Stimulated activated CD8-positive, alpha-beta memory T cell treated with anti-CD3 and anti-CD28 coated beads, Interleukin-12 subunit alpha, Interleukin-12 subunit beta, amount 100 ng/mL, for 1 hour (primary cell): ENCODE measurements around the gene RPL37.
"Not testable (repeated sequence)": the region's sequence is repeated elsewhere in the genome, so short reads cannot be mapped to it uniquely, and the experiment has no call there.

ENCODE experiments used
- DNase-seq: peaks from one replicate; pipeline ENCODE4 v3.0.0-alpha.2; 2020; ENCODE audit warnings: low read depth

Gene RPL37

DNA sequence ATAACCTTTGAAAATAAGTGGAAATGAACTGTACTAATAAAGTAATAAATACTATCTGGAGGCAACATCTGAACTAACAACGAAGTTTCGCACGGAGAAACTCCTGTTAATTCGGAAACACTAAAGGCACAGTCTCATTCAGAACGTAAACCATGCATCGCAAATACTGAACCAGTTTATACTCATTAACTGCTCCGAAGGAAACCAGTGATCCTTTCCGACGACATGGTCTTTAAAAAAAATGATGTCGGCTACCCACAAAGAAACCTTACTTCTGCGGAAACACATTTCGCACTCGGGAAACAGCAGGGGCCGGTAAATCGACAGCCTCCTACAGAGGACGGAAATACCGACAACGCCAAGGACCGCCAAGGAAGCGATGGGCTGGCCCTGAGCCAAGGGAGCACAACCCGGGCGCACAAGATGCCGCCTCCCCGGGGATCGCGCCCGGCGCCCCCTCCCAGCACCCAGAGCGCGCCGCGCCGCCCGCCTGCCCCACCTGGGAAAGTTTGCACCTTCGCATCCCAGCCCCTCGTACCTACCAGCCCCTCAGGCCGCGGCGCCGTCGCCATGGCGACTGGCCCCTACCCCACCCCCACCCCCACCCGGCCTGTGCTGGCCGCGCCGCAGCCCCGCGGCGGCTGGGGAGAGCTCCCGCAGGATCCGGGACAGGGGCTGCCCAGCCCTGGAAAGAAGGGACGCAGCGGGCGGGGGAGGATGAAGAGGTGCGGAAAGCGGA, 37.6 kb downstream of the RPL37 start:
- DNase-seq = peak; percentile 55

DNA sequence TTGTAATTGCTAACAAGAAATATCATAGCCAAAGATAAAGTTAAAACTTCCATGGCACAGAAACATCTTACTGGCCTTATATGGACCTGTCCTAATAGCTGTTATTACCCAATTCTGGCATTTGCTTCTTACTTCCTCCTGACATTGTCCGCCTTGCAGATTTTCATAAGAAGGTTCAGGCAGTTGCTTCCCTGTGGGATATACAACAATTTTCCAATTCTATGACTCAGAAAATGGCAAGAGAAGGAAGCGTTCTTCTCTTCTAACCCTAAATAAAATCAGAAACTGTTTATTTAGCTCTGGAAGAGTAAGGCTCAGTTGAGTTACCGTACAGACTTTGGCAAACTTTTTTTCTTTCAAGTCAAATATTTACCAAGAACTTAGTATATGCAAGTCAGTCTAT, 38.5 kb downstream of the RPL37 start:
- DNase-seq = no peak

DNA sequence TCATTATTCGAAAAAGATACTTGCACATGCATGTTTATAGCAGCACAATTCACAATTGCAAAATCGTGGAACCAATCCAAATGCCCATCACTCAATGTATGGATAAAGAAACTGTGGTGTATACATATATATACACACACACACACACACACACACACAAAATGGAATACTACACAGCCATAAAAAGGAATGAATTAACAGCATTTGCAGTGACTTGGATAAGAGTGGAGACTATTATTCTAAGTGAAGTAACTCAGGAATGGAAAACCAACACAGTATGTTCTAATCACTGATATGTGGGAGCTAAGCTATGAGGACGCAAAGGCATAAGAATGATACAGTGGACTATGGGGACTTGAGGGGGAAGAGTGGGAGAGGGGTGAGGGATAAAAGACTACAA, 40.1 kb downstream of the RPL37 start:
- not testable (repeated sequence) for DNase-seq

DNA sequence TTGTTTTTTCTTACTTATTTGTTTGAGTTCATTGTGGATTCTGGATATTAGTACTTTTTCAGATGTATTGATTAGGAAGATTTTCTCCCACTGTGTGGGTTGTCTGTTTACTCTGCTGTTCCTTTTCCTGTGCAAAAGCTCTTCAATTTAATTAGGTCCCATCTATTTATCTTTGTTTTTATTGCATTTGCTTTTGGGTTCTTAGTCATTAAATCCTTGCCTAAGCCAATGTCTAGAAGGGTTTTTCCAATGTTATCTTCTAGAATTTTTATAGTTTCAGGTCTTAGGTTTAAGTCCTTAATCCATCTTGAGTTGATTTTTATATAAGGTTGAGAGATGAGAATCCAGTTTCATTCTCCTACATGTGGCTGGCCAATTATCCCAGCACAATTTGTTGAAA, 40.7 kb downstream of the RPL37 start:
- not testable (repeated sequence) for DNase-seq

DNA sequence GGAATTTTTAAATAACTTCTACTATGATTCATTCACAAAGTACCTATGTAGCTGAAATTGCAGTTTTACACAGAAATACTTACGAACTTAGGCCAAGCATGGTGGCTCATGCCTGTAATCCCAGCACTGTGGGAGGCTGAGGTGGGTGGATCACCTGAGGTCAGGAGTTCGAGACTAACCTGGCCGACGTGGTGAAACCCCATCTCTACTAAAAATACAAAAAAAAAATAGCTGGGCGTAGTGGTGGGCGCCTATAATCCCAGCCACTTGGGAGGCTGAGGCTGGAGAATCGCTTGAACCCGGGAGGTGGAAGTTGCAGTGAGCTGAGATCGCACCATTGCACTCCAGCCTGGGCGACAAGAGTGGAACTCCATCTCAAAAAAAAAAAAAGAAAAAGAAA, 42.3 kb downstream of the RPL37 start:
- not testable (repeated sequence) for DNase-seq

DNA sequence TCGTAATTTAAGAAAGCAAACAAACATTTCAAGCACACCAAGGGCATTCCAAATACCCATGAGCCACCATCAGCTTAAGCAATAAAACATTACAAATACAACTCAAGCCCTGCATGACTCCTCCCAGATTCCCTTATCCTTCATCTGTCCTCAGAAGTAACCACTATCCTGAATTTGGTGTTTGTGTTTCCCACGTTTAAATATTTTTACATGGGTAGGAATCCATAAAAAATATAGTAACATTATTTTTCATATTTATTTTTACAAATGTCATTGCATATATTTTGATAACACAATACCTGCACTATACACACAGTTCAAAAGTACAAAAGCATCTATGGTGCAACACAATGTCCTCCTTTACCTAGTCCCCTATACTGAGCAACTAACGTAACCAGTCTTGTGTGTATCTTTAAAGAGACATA, 43.3 kb downstream of the RPL37 start:
- DNase-seq = no peak

DNA sequence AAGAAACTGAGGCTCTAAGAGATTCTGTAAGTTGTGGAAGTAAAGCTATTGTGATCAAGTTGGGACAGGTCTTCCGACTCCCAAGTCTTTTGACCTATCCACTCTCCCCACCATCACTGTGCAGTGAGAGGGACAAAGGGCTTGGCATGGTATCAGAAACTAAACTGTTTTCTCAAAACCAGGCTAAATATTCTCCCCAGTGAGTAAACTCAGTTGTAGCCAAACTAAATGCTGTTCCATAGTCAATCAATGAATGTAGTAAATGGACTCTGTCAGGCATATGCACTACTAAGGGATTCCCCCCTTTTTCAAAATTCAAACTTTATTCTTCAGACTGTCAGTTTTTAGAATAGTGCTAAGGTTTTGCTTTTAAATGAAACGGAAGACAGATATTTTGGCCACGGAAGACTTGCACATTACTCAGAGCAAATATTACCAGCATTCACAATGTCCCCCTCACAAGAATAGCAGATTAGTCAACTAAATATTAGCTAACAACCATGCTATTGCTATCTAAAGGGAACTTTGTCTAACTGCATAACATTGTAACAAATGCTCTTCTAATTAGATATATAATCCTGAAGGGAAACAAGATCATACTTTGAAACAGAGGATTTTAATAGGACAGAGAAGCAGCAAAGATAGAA, 44.0 kb downstream of the RPL37 start:
- no peak for DNase-seq

DNA sequence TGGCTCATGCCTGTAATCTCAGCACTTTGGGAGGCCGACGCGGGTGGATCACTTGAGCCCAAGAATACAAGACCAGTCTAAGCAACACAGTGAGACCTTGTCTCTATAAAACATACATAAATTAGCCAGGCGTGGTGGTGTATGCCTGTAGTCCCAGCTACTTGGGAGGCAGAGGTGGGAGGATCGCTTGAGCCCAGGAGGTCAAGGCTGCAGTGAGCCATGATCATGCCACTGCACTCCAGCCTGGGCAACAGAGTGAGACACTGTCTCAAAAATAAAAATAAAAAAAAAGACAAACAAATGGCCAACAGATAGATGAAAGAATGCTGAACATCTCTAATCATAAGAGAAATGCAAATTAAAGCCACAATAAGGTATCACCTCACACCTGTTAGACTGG, 46.1 kb downstream of the RPL37 start:
- not testable (repeated sequence) for DNase-seq

DNA sequence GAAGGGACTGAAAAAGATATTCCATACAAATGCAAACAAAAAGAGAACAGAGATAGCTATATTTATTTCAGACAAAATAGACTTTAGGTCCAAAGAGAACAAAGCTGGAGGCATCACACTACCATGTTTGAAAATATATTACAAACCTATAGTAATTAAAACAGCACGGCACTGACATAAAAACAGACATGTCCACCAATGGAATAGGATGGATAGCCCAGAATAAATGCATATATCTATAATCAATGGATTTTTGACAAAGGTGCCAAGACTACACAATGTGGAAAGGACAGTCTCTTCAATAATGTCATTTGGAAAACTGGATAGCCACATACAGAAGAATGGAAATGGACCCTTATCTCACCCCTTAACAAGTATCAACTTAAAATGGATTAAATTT, 47.0 kb downstream of the RPL37 start:
- DNase-seq = no peak

DNA sequence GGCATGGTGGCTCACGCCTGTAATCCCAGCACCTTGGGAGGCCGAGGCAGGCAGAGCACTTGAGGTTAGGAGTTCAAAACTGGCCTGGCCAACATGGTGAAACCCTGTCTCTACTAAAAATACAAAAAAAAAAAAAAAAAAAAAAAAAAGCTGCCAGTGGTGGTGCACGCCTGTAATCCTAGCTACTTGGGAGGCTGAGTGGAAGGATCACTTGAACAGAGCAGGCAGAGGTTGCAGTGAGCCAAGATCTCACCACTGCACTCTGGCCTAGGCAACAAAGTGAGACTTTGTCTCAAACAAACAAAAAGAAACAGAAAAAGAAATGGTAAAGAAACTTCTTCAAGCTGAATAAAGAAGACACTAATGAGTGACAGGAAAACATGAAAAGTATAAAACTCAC, 48.4 kb downstream of the RPL37 start:
- not testable (repeated sequence) for DNase-seq

DNA sequence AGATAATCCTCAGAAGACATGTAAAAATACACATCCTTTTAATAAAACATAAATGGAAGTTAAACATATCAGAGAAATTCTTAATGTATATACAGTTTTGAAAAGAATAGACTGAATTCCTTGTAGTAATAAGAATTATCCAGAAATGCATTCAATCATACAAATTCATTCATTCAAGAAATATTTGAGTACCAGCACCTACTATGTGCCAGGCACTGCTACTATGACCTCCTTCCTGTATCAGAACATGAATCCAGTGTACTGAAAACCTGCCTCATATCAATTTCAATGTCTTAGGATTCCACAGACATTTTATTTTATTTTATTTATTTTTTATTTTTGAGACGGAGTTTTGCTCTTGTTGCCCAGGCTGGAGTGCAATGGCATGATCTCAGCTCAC, 50.1 kb downstream of the RPL37 start:
- DNase-seq = no peak

DNA sequence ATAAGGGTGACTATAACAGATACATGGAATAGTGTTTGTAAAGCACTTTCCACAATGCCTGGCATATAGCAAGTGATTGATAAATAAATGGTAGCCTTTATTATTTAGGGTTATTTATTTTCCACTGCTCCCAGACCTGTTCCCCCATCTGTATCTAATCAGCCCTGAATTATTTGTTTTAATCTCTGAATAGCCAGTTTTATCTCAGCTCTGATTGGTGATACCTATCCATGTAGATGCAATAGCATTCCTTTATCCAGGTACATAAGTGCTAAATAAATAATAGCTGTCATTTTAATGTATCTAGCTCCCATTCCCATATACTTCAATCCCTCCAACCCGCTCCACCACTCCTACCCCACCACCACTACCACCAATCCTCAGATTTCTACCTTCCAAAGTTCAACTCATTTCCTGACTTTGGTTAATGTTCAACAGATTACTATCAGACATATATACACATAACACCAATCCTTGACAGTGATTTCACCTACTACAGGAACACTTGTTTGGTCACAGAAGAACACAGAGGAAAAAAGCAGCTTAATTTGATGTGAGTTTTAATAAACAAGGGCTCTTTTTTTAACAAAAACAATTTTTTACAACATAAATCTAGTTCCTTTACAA, 50.9 kb downstream of the RPL37 start:
- no peak for DNase-seq

DNA sequence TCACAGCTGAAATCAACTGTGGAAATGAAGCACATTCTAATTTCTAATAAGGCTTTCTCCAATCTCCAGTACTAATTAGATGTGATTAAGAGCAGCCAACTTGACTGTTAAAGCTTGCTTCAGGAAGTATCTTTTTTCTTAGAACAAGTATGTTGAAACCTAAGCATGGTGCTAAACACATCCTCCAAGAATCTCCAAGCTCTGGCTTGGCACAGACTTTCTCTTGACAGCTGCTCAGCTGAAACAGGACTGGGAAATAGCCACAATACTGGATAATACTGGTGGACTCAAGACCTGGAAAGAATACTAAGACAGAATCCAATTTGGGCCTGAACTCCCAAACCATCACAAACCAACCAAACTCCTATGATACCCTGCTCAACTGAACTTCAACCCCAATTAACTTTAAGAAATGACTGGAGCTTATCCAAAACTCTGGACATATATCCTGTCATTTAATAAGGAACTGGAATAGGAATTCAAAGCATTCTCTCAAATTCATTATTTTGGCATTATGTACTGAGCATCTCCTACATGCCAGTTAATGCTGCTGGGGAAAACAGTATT, 53.1 kb downstream of the RPL37 start:
- DNase-seq = no peak

DNA sequence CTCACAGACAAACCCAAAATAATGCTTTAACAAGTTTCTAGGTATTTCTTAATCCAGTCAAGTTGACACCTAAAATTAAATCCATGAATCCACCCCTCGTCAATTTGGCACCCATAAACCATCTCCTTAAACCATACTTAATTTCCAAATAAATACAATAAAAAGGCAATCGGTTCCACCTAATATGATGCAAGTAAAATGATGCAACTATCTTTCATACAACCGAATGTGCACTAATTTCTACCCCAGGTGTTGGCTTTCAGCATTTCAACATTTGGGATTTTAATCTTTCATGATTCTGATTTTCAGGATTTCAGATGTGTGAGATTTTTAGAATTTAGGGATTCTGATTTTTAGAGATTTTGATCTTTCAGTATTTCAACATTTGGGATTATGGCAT, 54.2 kb downstream of the RPL37 start:
- no peak for DNase-seq

DNA sequence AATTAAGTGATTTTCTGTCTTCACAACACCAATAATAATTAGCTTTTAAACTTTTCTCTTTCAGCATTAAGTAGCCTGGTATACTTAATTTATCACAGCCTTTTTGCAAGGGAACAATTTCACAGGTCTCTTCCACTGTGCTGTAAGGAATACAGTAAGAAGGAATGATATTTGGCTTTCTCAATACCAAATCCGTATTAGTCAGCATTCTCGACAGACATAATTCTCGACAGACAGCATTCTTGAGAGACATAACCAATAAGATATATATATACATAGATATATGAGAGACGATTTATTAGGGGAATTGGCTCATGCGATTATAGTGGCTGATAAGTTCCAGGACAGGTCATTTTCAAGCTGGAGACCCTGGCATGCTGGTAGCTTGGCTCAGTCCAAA, 54.8 kb downstream of the RPL37 start:
- no peak for DNase-seq

DNA sequence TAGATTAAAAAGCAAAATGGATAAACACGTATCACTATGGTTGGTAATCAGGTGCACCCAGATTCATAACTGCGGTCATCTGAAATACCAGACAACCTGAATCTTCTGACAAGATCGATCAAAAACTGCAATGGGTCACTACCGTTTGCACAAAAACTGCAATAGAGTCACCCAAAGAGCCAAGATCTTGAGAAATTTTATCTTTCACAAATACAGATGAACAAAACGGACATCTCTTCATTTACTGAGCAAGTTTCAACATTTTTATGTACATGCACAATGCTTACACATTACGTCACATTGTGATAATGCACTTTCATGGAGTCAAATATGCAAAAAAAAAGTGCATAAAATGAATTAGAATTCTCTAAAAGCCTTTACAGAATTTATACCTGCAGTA, 55.5 kb downstream of the RPL37 start:
- no peak for DNase-seq

DNA sequence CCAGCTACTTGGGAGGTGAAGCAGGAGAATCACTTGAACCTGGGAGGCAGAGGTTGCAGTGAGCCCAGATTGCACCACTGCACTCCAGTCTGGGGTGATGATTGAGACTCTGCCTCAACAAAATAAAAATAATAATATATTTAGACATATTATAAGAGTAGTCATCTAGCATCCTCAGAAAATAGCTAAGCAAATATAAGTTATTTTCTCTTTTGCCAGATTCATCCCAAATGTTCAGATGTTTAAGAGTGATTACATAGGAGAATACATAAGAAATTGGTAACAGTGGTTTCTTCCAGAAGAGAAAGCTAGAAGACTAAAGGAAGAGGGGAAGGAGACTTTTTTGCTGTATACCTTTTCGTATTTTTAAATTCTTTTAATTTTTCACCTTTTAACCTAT, 56.9 kb downstream of the RPL37 start:
- DNase-seq = no peak

DNA sequence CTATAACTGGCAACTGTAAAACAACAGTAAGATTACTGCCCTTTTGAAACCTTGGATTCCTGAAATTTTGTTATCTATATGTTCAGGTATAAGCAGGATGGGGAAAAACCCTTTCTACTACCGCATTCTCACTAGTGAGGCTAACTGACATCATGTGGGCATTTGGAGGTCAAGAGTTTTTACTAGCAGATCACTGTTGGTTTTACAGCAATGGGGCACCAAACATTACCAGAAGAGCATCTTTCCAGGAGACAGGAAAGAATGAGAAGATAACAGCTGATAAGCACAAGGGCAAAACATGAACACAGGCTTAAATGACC, 58.4 kb downstream of the RPL37 start:
- no peak for DNase-seq

DNA sequence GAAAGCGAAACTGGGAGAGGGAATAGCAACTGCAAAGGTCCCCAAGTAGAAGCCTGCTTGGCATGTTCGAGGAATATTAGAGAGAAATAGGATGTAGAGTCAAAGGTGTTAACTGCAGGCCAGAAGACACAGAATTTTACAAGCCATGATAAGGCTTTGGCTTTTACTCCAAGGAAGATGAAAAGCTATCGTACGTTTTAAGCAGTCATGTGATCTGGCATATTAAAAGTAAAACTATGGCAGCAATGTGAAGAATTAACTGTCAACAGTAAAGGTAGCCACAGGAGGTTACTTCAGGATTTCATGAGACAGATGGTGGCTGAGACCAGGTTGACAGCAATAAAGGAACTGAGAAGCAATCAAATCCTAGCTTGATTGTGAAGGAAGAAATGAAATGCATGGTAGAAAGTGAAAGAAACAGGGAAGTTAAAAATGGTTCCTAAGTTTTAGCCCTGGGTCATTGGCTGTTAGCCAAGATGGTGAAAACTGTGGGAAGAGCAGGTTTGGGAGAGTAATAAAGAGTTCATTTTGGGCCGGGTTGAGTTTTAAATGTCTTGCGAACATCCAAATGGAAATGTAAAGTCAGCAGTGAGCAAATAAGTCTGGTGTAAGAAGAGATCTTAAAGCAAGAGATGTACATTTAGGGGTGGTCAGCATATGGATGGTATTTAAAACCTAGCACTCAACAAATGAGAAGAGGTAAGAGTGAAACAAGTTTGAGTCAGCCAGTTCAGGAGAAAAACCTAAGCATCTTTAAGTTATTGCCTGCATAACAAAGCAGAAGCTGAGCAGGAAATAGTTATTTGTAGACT, 59.0 kb downstream of the RPL37 start:
- no peak for DNase-seq
